GM23338 (cell line): ENCODE results near the gene OR51S1. TPM values are rescaled to one million over a fixed set of nuclear protein-coding genes. Genes with fewer than 3 reads are reported as not detected.

Experiments used
- ATAC-seq: fragments of 200-7000 bp; cut with Tn5 transposase; 3 replicates; pipeline ENCODE4 v1.9.1; 2020
- DNase-seq: peaks from one replicate; pipeline ENCODE4 v3.0.0-alpha.2; 2015; ENCODE audit warnings: low spot score
- H2AFZ ChIP-seq: fragments of 200-600 bp; sonication (generic); 2 replicates; pipeline ENCODE4 v1.8.0; 2016; ENCODE audit warnings: antibody characterized with exemption, mild to moderate bottlenecking, moderate library complexity
- H3F3A ChIP-seq: fragments of 200-600 bp; sonication (generic); replicated peaks from 2 replicates; pipeline ENCODE4 v1.8.0; 2017; ENCODE audit warnings: antibody characterized with exemption, mixed run types, low read depth
- H3K27ac ChIP-seq: fragments of 200-600 bp; sonication (generic); 2 replicates; pipeline ENCODE4 v1.6.1; 2016; ENCODE audit warnings: low read depth
- H3K27me3 ChIP-seq: fragments of 200-600 bp; sonication (generic); 2 replicates; pipeline ENCODE4 v1.8.0; 2016; ENCODE audit warnings: mild to moderate bottlenecking, mixed run types, moderate library complexity; ENCODE audit not compliant: insufficient read depth
- H3K36me3 ChIP-seq: fragments of 200-600 bp; sonication (generic); 2 replicates; pipeline ENCODE4 v1.8.0; 2016; ENCODE audit warnings: mild to moderate bottlenecking; ENCODE audit not compliant: insufficient read depth
- H3K4me1 ChIP-seq: fragments of 200-600 bp; sonication (generic); 2 replicates; pipeline ENCODE4 v1.8.0; 2016; ENCODE audit warnings: mild to moderate bottlenecking, moderate library complexity; ENCODE audit not compliant: insufficient read depth
- H3K4me2 ChIP-seq: fragments of 200-600 bp; sonication (generic); 2 replicates; pipeline ENCODE4 v1.7.1; 2017; ENCODE audit warnings: mixed run types
- H3K4me3 ChIP-seq: fragments of 200-600 bp; sonication (generic); 2 replicates; pipeline ENCODE4 v1.6.1; 2016; ENCODE audit warnings: mixed run types
- H3K79me2 ChIP-seq: fragments of 200-600 bp; sonication (generic); replicated peaks from 2 replicates; pipeline ENCODE4 v1.8.0; 2017; ENCODE audit warnings: mild to moderate bottlenecking; ENCODE audit not compliant: insufficient read depth
- H3K9me2 ChIP-seq: fragments of 200-600 bp; sonication (generic); 2 replicates; pipeline ENCODE4 v1.8.0; 2017; ENCODE audit not compliant: insufficient read depth
- H4K20me1 ChIP-seq: fragments of 200-600 bp; sonication (generic); replicated peaks from 2 replicates; pipeline ENCODE4 v1.8.0; 2017; ENCODE audit warnings: mild to moderate bottlenecking; ENCODE audit not compliant: insufficient read depth
- H3K27ac Mint-ChIP-seq: 2 replicates; pipeline ENCODE4 v1.8.0; 2020; ENCODE audit warnings: inconsistent platforms, mild to moderate bottlenecking, moderate library complexity, mixed read lengths
- H3K27me3 Mint-ChIP-seq: 3 replicates; pipeline ENCODE4 v1.8.0; 2022; ENCODE audit warnings: low read depth, mild to moderate bottlenecking, moderate library complexity, mixed read lengths, inconsistent platforms; ENCODE audit not compliant: insufficient read depth, poor library complexity
- H3K36me3 Mint-ChIP-seq: 3 replicates; pipeline ENCODE4 v1.8.0; 2021; ENCODE audit warnings: low read depth, mild to moderate bottlenecking, inconsistent platforms, moderate library complexity, mixed read lengths
- H3K4me1 Mint-ChIP-seq: 3 replicates; pipeline ENCODE4 v1.8.0; 2020; ENCODE audit warnings: mild to moderate bottlenecking, inconsistent platforms, mixed read lengths
- H3K4me3 Mint-ChIP-seq: 3 replicates; pipeline ENCODE4 v1.8.0; 2021; ENCODE audit warnings: moderate library complexity, mild to moderate bottlenecking, inconsistent platforms, mixed read lengths
- H3K9me3 Mint-ChIP-seq: 3 replicates; pipeline ENCODE4 v1.8.0; 2020; ENCODE audit warnings: moderate library complexity, mild to moderate bottlenecking, inconsistent platforms, mixed read lengths
- CREB1 ChIP-seq: fragments of 250-450 bp; sonication (Bioruptor Pico); IDR thresholded peaks from 2 replicates; pipeline ENCODE4 v1.5.0; 2020; ENCODE audit warnings: low read depth, mild to moderate bottlenecking, moderate library complexity
- CTCF ChIP-seq, 2 experiments: fragments of 200-600 bp in 1 of 2; sonication (generic) in 1 of 2; conservative IDR thresholded peaks; 2 replicates each; pipeline versions ENCODE4 v1.5.1 to v1.6.1; 2016 to 2017; ENCODE audit warnings: antibody characterized with exemption in 2 of 2, low read depth in 2 of 2, mild to moderate bottlenecking in 2 of 2, moderate library complexity in 1 of 2
- ETS1 ChIP-seq: IDR thresholded peaks from 2 replicates; pipeline ENCODE4 v1.6.1; 2016; ENCODE audit warnings: antibody characterized with exemption
- EZH2 ChIP-seq: fragments of 200-600 bp; sonication (generic); IDR thresholded peaks from one replicate; pipeline ENCODE4 v1.8.0; 2017; ENCODE audit warnings: antibody characterized with exemption, mild to moderate bottlenecking, low read depth; ENCODE audit not compliant: unreplicated experiment
- EZH2phosphoT487 ChIP-seq: fragments of 200-600 bp; sonication (generic); IDR thresholded peaks from one replicate; pipeline ENCODE4 v1.8.1; 2018; ENCODE audit warnings: antibody characterized with exemption; ENCODE audit not compliant: unreplicated experiment
- JUNB ChIP-seq: IDR thresholded peaks from one replicate; pipeline ENCODE4 v1.6.1; 2016; ENCODE audit warnings: antibody characterized with exemption; ENCODE audit not compliant: unreplicated experiment
- NANOG ChIP-seq: IDR thresholded peaks from 2 replicates; pipeline ENCODE4 v1.6.1; 2016; ENCODE audit warnings: antibody characterized with exemption, borderline replicate concordance
- POLR2AphosphoS5 ChIP-seq: IDR thresholded peaks from 2 replicates; pipeline ENCODE4 v1.6.1; 2016; ENCODE audit warnings: antibody characterized with exemption, low read depth
- REST ChIP-seq: IDR thresholded peaks from one replicate; pipeline ENCODE4 v1.6.1; 2018; ENCODE audit warnings: antibody characterized with exemption; ENCODE audit not compliant: unreplicated experiment
- STAT1 ChIP-seq: IDR thresholded peaks from one replicate; pipeline ENCODE4 v1.6.1; 2016; ENCODE audit warnings: antibody characterized with exemption; ENCODE audit not compliant: unreplicated experiment
- ZNF114 ChIP-seq: fragments of 250-450 bp; sonication (Bioruptor Pico); IDR thresholded peaks from 2 replicates; pipeline ENCODE4 v1.5.0; 2020; ENCODE audit warnings: mild to moderate bottlenecking, moderate library complexity
- ZNF331 ChIP-seq: fragments of 250-450 bp; sonication (Bioruptor Pico); IDR thresholded peaks from 2 replicates; pipeline ENCODE4 v1.5.0; 2020; ENCODE audit warnings: low read depth, mild to moderate bottlenecking, moderate library complexity
- ZNF462 ChIP-seq: fragments of 250-450 bp; sonication (Bioruptor Pico); IDR thresholded peaks from 2 replicates; pipeline ENCODE4 v1.5.0; 2020; ENCODE audit warnings: mild to moderate bottlenecking, moderate library complexity
- polyA plus RNA-seq: library from polyadenylated mRNA; unstranded; fragments of >200 nt; fragmentation: Nextera tagmentation; extraction: Ambion mirVana; gene quantifications from 2 replicates; pipeline ENCODE4 v1.2.1, GENCODE V29; 2016
- total RNA-seq: library from RNA; depleted of rRNA; stranded (reverse); fragments of >200 nt; shearing (Covaris generic); gene quantifications from 2 replicates; pipeline ENCODE4 v1.2.3, GENCODE V29; 2014

The OR51S1 gene
- total and polyA plus RNA-seq, 2 experiments from 2014 or later, result not detected

- no peak overlapping the region for H3K27ac Mint-ChIP-seq
These were observed 18.1 kb downstream of the OR51S1 start for GRCh38 chr11:4830909-4831308.

More at GRCh38 chr11:4830909-4831308, 18.1 kb downstream of the OR51S1 start:
- Mint-ChIP-seq H3K4me1 (no peaks in the 10 kb centered on the region), H3K36me3 (no peaks in the 10 kb centered on the region), H3K27me3 (no peaks in the 10 kb centered on the region), H3K9me3 (no peaks in the 10 kb centered on the region), H3K4me3 (no peak overlapping the region)
- TF ChIP-seq ZNF331 (CRISPR knock-in tag) (no peak), POLR2AphosphoS5 (no peak), ZNF114 (CRISPR knock-in tag) (no peak), ETS1 (no peak), NANOG (no peak), REST (no peak), JUNB (no peak), ZNF462 (CRISPR knock-in tag) (no peak), CREB1 (CRISPR knock-in tag) (no peak), EZH2 (no peak), CTCF (conservative IDR thresholded peaks at IDR 0.05; ENCODE audit: low read depth in 2 of 2) (no peak), STAT1 (no peak), EZH2phosphoT487 (no peak)
- Histone ChIP-seq H3K4me2 (no peak overlapping the region), H3F3A (no peaks in the 10 kb centered on the region), H3K27me3 (no peaks in the 10 kb centered on the region), H3K4me1 (no peaks in the 10 kb centered on the region), H3K9me2 (no peaks in the 10 kb centered on the region), H3K79me2 (no peaks in the 10 kb centered on the region), H2AFZ (no peak overlapping the region), H4K20me1 (no peaks in the 10 kb centered on the region), H3K27ac (no peak overlapping the region), H3K4me3 (no peak overlapping the region), H3K36me3 (no peaks in the 10 kb centered on the region)
- DNase-seq, result no peak
- ATAC-seq, result no peak
